ENCODE results near the gene AGFG1. TPM values are rescaled to one million over a fixed set of nuclear protein-coding genes. Genes with fewer than 3 reads are reported as not detected.

Gene AGFG1
- polyA plus RNA-seq, 1 experiment = 92.2 TPM

DNA sequence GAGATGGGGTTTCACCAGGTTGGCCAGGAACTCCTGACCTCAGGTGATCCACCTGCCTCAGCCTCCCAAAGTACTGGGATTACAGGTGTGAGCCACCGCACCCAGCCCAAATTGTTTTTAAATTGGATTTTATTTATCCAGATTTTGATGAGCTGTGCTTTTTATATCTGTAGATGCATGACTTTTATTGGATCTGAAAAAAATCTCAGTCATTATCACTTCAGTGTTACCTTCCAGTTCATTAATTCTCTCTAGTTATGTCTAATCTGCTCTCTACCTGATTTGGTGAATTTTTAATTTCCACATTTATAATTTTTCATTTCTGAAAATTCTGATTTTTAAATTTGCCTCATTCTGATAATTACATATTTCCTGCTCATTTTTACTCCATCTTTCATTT is 13.5 kb downstream of the AGFG1 start:
- DNase-seq (ENCODE audit: low read depth) = no peak
- no peak for TF ChIP-seq CTCF (IDR thresholded peaks at IDR 0.05; ENCODE audit: insufficient read depth, low read depth, low read length)
- ChIA-PET CTCF (interaction anchor here (0.9 kb wide), 1 partner anchor 11 kb away, joined by 3 read pairs; no protein-coding TSS in a partner anchor), POLR2A (no interaction called here)
- H3K27me3 ChIP-seq (ENCODE audit: control insufficient read depth, insufficient read depth, low read length) = no peaks in the 10 kb centered on the region
- no peak overlapping the region for H3K4me3 ChIP-seq (ENCODE audit: low read depth, low read length)
- no peaks in the 10 kb centered on the region for H3K36me3 ChIP-seq (ENCODE audit: control insufficient read depth, insufficient read depth, low read length)

DNA sequence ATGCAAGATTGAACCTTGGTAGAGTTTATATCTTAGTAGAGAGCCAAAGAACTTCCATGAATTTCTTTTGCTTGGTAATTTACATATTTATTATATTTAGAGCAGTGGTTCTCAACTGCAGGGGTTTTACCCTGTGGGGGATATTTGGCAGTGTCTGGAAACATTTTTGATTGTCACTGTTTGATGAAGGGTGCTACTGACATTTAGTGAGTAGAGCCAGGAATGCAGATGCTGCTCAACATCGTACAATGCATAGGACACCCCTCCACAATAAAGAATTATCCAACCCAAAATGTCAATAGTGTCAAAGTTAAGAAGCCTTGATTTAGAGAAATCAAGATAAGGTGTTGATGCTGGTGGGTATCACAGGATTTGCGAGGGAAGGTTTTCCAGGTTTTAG is 14.7 kb downstream of the AGFG1 start:
- POLR2A ChIA-PET = no interaction called here
- no peak for TF ChIP-seq CTCF (IDR thresholded peaks at IDR 0.05; ENCODE audit: insufficient read depth, low read depth, low read length)
- CTCF ChIA-PET = no interaction called here
- DNase-seq (ENCODE audit: low read depth) = no peak
- Histone ChIP-seq H3K27me3 (ENCODE audit: control insufficient read depth, insufficient read depth, low read length) (no peaks in the 10 kb centered on the region), H3K36me3 (ENCODE audit: control insufficient read depth, insufficient read depth, low read length) (no peaks in the 10 kb centered on the region), H3K4me3 (ENCODE audit: low read depth, low read length) (no peak overlapping the region)

DNA sequence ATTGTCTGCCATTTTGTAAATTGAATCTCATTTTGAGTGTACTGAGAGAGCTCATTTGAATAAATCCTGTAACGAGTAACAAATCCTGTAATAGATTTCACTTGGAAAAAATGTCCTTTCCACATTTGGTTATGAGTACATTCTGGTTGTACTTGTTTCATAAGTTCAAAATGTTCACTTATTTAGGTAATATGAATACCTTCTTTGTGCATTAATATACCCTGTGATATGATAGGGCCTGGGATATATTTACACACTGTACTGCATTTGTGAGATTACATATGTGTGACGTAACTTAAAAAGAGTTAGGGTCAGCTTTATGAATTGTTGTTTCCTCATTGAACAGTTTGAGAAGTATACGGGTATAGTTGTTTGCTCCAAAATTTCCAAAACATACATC is 16.1 kb downstream of the AGFG1 start:
- no peak for DNase-seq (ENCODE audit: low read depth)
- Histone ChIP-seq H3K36me3 (ENCODE audit: control insufficient read depth, insufficient read depth, low read length) (no peaks in the 10 kb centered on the region), H3K4me3 (ENCODE audit: low read depth, low read length) (no peak overlapping the region), H3K27me3 (ENCODE audit: control insufficient read depth, insufficient read depth, low read length) (no peaks in the 10 kb centered on the region)
- CTCF ChIA-PET = no interaction called here
- no peak for TF ChIP-seq CTCF (IDR thresholded peaks at IDR 0.05; ENCODE audit: insufficient read depth, low read depth, low read length)
- POLR2A ChIA-PET = no interaction called here

- DNase-seq (ENCODE audit: low read depth) = no peak
- ChIA-PET POLR2A (no interaction called here), CTCF (interaction anchor here (1.4 kb wide), 1 partner anchor 8 kb away, joined by 3 read pairs; no protein-coding TSS in a partner anchor)
- no peak for TF ChIP-seq CTCF (IDR thresholded peaks at IDR 0.05; ENCODE audit: insufficient read depth, low read depth, low read length)
- H3K36me3 ChIP-seq (ENCODE audit: control insufficient read depth, insufficient read depth, low read length) = no peaks in the 10 kb centered on the region
- no peaks in the 10 kb centered on the region for H3K27me3 ChIP-seq (ENCODE audit: control insufficient read depth, insufficient read depth, low read length)
- H3K4me3 ChIP-seq (ENCODE audit: low read depth, low read length) = no peak overlapping the region
Measured at GRCh38 chr2:227491386-227491785, 19.4 kb downstream of the AGFG1 start.

DNA sequence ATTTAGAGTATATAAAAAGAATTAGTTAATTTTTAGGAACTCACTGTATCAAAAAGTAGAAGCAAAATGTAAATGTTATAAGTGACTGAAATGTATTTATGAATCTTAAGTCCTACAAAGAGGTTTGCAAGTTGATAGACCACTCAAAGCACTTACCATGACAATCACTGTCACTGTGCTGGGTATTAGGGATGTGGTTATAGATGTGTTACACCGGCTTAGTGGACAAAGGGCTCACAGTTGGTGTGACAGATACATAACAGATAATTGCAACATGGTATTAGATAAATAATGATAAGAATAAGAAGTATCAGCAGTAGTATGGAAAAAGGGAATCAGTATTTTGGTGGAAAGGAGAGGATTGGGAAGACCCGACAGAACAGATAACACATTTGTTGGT is 21.6 kb downstream of the AGFG1 start:
- DNase-seq (ENCODE audit: low read depth) = no peak
- POLR2A ChIA-PET = no interaction called here
- TF ChIP-seq CTCF (IDR thresholded peaks at IDR 0.05; ENCODE audit: insufficient read depth, low read depth, low read length) = no peak
- Histone ChIP-seq H3K36me3 (ENCODE audit: control insufficient read depth, insufficient read depth, low read length) (no peaks in the 10 kb centered on the region), H3K27me3 (ENCODE audit: control insufficient read depth, insufficient read depth, low read length) (no peaks in the 10 kb centered on the region), H3K4me3 (ENCODE audit: low read depth, low read length) (no peak overlapping the region)
- CTCF ChIA-PET = interaction anchor here (1.1 kb wide), 1 partner anchor 20 kb away, joined by 3 read pairs; no protein-coding TSS in a partner anchor
